Stimulated activated CD8-positive, alpha-beta memory T cell treated with anti-CD3 and anti-CD28 coated beads, Interleukin-4, amount 100 ng/mL, for 4 hours (primary cell): ENCODE results near the gene ASPA.
"Not testable (repeated sequence)": the region's sequence is repeated elsewhere in the genome, so short reads cannot be mapped to it uniquely, and the experiment has no call there.

Experiments
- DNase-seq, 2 donors: peaks; one replicate each; pipeline ENCODE4 v3.0.0-alpha.2; 2020; ENCODE audit warnings: low read depth in 2 of 2, low spot score in 1 of 2

ASPA gene

GRCh38 chr17:3507071-3507470 lies 31.3 kb downstream of the ASPA start:
- no peak for DNase-seq

GRCh38 chr17:3507869-3508268 lies 32.1 kb downstream of the ASPA start:
- no peak for DNase-seq

- no peak for DNase-seq
Observed at GRCh38 chr17:3510090-3510489, 34.3 kb downstream of the ASPA start.

DNA sequence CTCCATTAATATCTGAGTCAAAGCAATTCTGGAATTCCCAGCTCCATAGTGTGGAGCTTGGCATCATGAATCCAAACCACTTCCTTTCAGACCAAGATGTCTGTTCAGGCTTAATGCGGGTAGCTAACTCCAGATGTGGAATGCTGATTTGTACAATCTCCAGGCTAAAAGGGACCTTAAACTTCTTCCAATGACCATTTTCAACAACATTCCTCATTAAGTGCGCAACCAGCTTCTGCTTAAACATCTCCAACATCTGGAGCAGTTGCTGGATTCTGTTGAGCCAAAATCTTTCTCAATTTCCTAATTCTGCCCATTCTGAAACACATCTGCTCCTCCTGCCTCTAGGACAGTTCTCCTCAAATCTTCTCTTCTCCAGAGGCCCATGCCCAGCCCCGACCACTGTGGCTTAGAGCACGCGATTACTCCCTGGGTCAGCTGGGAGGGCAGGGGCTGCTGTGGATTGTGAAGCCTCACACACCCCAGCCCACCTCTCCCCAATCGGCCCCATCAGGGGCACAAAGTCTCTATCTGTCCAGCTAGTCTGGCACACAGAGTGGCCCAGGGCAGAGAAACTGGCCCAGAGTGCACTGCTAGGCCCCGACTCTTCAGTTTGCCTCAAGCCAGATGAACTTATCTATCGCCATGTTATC lies 36.2 kb downstream of the ASPA start:
- DNase-seq: no peak

DNA sequence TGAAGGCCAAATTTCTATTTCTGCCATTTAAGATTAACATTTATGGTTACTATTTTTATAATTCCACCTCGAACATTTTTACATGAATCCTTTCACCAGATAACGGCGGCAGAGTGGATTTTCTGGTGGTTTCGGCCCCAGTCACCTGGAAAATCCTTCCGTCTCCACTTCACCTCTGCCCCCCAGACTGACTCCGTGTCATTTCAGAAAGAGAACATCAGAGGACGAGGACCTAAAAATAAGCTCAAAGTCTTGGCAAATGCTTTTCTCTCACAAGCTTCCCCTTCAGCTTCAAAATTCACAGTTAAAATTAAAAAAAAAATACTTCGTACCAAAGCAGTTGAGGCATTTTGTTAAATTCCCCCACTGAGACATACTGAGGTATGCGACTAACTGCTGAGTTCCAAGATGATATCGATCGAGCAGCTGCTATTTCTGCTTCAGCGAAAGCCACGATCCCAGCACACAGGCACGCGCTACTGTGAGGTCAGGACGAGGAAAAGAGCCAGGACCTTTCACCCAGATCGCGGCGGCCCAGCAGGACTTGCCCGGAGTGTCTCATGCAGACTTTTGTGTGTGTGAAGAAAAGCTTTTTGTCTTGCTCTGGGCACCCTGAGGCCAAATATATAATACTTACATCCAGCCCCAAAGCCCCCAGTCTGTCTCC lies 36.8 kb downstream of the ASPA start:
- no peak for DNase-seq

DNA sequence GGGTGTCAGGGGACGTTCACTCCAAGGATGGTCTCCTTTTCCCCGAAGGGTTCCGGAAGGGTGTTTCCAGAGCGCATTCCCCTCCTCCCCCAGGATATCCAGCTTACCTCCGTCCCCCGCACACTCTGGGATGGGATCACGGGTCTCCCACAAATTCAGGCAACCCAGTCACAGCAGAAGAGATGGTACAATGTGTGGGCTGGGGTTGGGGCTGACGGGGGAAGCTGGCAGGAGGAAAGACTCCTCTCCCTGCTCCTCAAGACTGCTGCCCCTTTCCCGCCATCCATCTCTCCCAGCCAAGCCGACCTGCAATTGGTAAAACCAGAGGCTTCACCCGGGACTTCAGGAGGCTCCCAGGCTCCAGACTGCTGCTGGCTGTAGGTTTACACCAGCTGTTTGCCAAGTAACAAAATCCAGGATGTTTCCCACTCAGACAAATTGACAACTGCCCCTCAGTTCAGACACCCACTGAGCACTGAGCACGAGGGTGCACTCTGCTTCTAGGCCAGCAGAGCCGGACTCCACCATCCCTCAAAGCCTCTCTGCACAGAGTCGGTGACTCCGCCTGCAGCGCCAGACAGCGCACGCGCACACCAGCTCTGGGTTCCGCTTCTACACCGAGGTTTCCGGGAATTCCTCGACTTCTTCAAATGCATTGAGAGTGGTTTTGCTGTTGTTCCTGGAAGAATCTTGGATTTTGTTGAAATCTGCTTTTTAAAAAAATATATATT lies 37.7 kb downstream of the ASPA start:
- no peak for DNase-seq

GRCh38 chr17:3514167-3514566 lies 38.4 kb downstream of the ASPA start:
- DNase-seq: not testable (repeated sequence)

DNA sequence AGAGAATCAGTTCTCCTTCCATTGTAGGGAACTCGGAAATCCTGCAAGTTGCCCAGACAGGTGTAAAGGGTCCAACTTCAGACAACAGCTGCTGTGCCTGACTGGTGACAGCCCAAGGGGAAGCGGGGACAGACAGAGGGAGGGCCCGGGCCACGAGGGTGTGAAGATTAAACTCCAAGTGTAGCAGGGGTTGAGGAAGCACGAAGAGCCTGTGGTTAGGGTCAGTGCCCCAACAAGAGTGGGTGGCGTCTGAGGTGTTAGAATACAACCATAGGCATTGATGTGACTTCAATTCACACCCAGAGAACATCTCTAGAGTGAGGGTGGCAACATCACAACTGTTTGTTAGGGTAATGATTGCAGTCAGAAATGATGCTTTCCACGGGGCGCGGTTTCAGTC lies 39.1 kb downstream of the ASPA start:
- no peak for DNase-seq

GRCh38 chr17:3519472-3519871 lies 43.7 kb downstream of the ASPA start:
- DNase-seq: not testable (repeated sequence)

- DNase-seq: no peak
Observed at GRCh38 chr17:3524024-3524423, 48.2 kb downstream of the ASPA start.

DNA sequence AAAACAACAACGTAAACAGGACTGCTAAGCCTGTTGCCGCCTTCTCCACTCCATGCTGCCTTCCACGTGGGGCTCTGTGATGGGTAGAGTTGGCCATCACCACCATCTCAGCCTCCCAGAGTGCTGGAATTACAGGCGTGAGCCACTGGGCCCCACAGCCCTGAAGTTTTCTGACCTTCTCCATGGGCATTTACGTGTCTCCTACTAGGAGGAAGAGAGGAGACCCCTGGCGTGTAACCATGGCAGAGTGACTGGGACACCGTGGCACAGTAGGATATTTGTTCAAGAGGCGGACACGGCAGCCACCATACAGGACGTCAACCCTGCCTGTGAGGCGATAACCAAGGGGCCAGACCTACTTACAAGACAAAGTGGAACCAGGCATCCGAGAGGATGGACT lies 50.7 kb downstream of the ASPA start:
- no peak for DNase-seq

DNA sequence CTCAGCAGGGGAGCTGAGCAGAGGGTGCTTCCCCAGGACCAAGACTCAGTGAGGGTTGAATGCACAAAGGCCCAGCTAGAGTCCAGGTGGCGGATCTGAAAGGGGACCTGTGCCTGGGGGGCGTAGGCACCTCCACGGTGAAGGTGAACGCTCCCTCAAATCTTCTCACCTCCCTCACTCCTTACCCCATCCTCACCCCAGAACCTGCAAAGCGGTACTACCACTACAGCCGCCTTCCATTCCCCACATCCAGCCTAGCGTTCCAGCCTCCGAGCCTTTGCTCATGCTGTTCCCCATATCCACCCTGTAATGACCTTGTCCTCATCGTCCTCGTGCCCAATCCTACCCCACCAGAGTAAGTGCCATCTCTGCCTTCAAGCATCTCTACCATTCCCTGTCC lies 51.2 kb downstream of the ASPA start:
- DNase-seq: no peak

- no peak for DNase-seq
Observed at GRCh38 chr17:3527468-3527867, 51.7 kb downstream of the ASPA start.

DNA sequence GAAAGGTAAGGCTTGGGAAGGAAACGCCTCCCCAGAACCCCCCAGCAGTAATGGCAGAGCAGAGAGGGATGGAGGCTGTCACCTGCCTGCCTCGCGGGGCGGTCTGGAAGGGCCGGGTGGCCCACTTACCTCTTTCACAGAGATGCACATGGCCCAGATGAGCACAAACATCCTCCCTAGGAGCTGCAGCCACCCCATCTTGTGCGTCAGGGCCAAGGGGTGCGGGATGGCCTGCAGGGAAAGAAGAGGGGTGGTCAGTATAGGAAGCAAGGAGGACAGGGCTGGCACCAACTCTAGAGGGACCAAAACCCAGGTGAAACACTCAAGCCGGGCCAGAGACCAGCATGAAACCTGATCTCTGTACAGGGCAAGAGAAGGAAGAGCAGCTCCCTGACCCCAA lies 52.1 kb downstream of the ASPA start:
- no peak for DNase-seq

DNA sequence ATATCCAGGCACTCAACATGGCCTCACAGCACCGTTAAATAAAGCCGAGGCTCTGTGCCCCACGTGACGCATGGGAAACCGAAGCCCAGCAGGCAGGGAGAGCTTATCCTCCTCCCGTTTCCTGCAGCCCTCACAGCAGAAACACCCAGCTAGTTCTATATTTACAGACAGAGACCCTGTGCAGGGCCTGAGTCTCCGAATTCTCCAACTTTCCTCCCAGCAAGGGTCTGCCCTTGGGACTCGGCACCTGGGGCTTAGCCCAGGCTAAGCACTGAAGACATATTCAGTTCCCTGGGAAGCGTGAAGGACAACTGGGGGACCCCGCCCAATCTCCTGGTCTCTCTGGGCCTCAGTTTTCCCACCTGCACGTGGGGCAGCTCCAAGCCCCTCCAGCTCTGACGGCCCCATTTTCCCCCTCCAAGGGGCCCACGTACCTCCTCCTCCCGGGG lies 52.6 kb downstream of the ASPA start:
- no peak for DNase-seq

- no peak for DNase-seq
Observed at GRCh38 chr17:3528880-3529511, 53.2 kb downstream of the ASPA start.

GRCh38 chr17:3529817-3530741 lies 54.3 kb downstream of the ASPA start:
- DNase-seq: no peak

DNA sequence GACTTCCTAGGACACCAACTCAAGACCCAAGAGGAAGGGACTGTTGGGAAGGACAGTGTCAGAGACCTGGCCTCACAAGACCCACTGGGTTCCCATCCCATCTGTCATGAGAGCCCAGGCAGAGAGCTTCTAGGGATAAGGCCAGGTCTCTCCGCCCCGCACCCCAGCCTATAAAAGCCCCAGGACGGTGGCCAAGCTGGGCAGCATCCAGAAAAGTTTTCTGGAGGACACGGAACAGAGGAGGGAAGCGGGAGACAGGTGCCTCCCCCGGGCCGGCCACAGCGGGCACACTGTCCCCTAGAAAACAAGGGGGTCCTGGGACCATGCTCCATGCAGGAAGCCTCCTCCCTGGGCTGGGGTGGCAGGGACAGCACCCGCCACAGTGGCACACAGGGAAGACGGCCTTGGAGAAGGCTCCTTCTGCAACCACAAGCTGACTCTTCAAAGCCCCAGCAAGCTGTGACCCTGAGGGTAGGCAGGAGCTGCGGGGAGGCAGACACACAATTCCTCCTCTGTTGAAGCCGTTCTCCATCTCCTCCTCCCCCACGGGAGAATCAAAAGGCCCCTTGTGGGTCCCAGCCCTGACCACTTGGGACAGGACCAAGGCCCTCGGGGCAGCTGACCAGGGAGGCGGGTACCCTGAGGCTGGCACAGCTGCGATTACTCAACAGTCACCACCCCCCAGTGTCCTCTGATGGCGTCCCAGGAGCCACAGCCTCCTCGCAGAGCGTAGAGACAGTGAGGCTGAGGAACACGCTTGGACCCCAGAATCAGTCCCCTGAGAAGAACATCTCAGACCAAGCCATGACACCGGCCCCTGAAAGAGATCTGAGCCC lies 55.7 kb downstream of the ASPA start:
- no peak for DNase-seq

DNA sequence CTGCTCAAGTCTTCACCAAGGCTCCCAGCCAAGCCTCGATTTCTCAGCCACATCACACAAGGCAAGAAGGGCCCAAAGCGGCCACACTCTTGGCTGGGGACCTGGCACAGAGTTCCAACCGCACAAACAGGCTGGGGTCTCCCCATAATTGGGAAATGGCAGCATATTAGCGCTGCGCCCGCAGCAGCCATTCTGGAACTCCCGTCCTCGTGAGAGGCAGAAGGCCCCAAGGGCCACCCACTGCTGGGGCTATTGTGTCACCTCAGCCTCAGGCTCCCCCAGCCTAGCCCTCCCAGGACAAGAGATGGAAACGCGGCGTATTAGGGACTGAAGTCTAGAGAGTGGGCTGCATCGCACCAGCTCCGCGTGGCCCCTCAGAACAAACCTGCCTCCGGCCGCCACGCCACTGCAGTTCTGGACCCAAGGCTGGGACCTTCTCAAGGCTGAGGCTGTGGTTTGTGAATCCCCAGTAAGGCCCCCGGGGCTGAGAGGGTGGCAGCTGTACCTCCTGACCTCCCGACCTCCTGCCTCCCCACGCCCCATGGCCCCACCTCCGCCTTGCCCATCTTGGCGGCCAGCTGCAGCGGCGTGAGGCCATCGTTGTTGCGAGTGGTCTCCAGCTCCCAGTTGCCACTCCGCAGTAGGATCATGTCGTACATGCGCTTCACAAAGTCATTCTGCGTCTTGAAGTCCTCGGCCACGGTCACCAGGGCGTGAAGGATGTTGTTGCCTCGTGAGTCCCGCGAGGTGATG lies 56.5 kb downstream of the ASPA start:
- no peak for DNase-seq
